Skeletal muscle satellite cell (primary cell): ENCODE results near the gene IFIT1B.

Experiments used
- H3K27me3 ChIP-seq: 2 replicates; pipeline ENCODE4 v1.7.0; 2013; ENCODE audit warnings: low read length; ENCODE audit not compliant: control insufficient read depth, insufficient read depth
- H3K36me3 ChIP-seq: 2 replicates; pipeline ENCODE4 v1.7.0; 2013; ENCODE audit warnings: mild to moderate bottlenecking, control low read depth, low read length; ENCODE audit not compliant: insufficient read depth
- H3K4me1 ChIP-seq: 2 replicates; pipeline ENCODE4 v1.7.0; 2013; ENCODE audit warnings: low read length; ENCODE audit not compliant: control insufficient read depth, insufficient read depth
- H3K4me2 ChIP-seq: 2 replicates; pipeline ENCODE4 v1.7.0; 2013; ENCODE audit warnings: mild to moderate bottlenecking, low read length
- H3K4me3 ChIP-seq: 2 replicates; pipeline ENCODE4 v1.7.0; 2013; ENCODE audit warnings: low read length
- H3K9ac ChIP-seq: 2 replicates; pipeline ENCODE4 v1.7.0; 2013; ENCODE audit warnings: mild to moderate bottlenecking, low read depth, low read length, moderate library complexity
- H3K9me3 ChIP-seq: replicated peaks from 2 replicates; pipeline ENCODE4 v1.7.0; 2013; ENCODE audit warnings: mild to moderate bottlenecking, control low read depth, low read length

Gene IFIT1B

DNA sequence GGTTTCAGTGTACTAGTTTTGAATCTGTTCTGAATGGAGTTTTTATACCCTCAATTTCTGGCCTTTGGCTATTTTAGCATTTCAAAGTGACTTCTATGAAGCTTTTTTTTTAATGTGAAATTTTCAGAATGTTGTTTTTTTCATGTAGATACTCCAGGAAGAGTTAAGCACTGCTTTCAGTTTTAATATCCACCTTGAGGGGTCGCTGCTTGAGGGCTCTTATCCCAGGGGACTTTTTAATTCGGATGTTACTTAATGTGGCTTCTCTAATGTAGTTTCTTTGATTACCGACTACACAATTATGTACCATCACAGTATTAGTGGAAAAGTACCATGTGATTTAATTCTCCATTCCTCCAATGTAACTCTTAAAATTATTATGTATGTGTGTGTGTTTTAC, 41.7 kb downstream of the IFIT1B start:
- H3K27me3 ChIP-seq, result no peaks in the 10 kb centered on the region
- H3K4me2 ChIP-seq, result peak overlapping the region; percentile 48
- no peaks in the 10 kb centered on the region for H3K9me3 ChIP-seq
- peaks cover 3% of the 10 kb centered on the region for H3K4me1 ChIP-seq
- no peak overlapping the region for H3K9ac ChIP-seq
- H3K36me3 ChIP-seq, result peaks cover 27% of the 10 kb centered on the region
- H3K4me3 ChIP-seq, result no peak overlapping the region

DNA sequence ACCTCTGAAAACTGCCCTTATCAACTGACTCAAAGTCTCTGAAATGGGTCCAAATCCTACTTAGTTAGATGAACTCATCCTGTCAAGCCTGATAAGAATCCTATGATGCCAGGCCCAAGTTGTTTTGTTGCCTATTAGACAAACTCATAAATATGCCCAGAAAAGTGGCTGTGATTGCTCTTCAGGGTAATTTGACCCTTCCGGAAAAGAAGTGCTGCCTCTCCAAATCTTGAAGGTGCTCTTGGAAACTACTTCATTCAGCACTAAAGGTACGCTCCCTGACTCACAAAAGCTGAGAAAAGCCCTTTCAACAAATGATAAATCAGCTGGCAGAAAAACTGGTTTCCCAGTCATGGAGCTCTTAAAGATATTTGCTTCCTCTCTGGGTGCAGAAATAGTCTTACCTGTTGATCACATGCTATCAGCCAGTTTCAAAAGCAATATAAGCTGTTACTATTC, 43.2 kb downstream of the IFIT1B start:
- no peak overlapping the region for H3K9ac ChIP-seq
- no peaks in the 10 kb centered on the region for H3K4me1 ChIP-seq
- H3K9me3 ChIP-seq, result no peaks in the 10 kb centered on the region
- H3K36me3 ChIP-seq, result peaks cover 27% of the 10 kb centered on the region
- H3K4me3 ChIP-seq, result no peak overlapping the region
- H3K4me2 ChIP-seq, result no peak overlapping the region
- no peaks in the 10 kb centered on the region for H3K27me3 ChIP-seq

DNA sequence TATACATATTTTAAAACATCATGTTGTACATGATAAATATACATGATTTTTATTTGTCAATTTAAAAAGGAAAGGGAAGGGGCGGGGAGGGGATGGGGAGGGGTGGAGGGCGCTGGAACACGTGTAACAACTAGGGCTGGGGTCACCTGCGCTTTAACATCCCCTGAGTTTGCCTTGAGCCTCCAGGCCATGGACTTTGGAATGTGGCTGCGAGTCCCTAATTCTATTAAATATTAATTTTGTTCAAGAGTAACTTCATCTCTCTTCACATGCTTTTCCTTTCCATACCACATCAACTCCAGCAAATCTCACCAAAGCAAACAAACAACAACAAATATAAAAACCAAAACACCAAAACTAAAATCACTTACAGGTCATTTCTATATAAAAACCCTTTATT, 47.1 kb downstream of the IFIT1B start:
- H3K9ac ChIP-seq, result no peak overlapping the region
- peaks cover 13% of the 10 kb centered on the region for H3K36me3 ChIP-seq
- no peak overlapping the region for H3K4me2 ChIP-seq
- H3K9me3 ChIP-seq, result no peaks in the 10 kb centered on the region
- H3K4me3 ChIP-seq, result no peak overlapping the region
- H3K4me1 ChIP-seq, result peaks cover 27% of the 10 kb centered on the region
- H3K27me3 ChIP-seq, result no peaks in the 10 kb centered on the region

DNA sequence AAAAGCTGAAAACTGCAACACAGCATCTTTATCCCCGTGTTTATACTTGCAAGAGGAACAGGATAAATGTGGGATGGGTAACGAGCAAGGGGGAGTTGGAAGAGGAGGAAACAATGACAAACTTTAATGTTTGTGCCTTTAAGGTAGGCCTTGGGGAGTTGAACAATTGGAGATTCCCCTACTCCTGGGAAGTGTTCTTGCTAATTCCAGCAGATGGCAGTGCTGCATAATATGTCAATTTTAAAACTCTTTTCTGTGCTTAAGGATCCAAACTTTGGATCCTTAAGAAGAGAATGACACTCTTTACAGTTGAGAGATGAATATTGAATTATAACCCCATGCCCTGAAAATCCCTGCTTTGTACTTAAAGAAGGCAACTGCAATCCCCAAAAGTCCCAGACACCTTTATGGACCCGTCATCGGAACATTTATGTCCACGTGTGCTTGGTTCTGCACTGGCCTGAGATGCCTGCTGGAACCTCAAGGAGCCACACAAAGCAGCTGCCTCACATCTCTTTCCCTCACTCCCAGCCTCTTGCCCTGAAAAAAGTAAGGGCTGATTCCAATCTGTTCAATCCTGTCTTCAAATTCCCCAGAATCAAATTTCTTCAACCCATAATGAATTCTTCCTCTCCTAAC, 48.5 kb downstream of the IFIT1B start:
- Histone ChIP-seq H3K9me3 (no peaks in the 10 kb centered on the region), H3K9ac (peak overlapping the region; percentile 63), H3K4me3 (no peak overlapping the region), H3K27me3 (no peaks in the 10 kb centered on the region), H3K4me2 (no peak overlapping the region), H3K4me1 (peaks cover 27% of the 10 kb centered on the region), H3K36me3 (peaks cover 5% of the 10 kb centered on the region)

DNA sequence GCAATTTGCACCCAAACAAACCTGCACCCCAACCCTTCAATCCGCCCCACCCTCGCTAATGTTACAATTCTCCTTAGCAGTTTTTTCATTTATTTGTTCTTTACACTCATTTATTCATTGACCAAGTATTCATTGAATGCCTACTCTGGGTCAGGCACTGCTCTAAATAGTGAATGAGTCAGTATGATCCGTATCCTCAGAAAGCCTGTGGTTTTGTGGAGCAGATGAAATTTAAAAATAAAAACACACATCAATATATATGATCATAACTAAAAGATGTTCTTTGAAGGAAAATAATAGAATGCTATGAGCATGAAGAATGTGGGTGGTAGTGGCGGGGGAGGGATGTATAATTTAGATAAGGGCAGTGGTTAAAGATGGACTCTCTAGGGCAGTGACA, 49.8 kb downstream of the IFIT1B start:
- H3K4me2 ChIP-seq, result peak overlapping the region; percentile 62
- no peak overlapping the region for H3K4me3 ChIP-seq
- H3K36me3 ChIP-seq, result no peaks in the 10 kb centered on the region
- H3K27me3 ChIP-seq, result no peaks in the 10 kb centered on the region
- H3K4me1 ChIP-seq, result peaks cover 37% of the 10 kb centered on the region
- no peaks in the 10 kb centered on the region for H3K9me3 ChIP-seq
- H3K9ac ChIP-seq, result peak overlapping the region; percentile 65

DNA sequence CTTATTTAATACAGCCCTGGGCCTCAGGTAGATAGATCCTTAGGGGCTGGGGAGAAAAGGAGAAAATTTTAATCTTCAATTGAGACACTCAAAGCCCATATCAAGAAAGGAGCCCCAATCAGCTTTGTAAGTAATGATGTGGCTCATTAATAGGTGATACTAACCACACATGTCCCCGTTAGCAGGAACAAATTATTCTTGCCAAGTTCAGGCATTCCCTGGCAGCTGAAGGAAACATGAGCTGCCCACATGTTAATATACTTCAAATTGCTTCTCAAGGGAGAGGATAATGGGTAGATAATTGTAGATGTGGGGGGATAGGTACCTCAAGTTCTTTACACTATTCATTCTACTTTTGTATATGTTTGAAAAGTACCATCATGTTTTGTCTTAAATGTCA, 51.0 kb downstream of the IFIT1B start:
- Histone ChIP-seq H3K27me3 (no peaks in the 10 kb centered on the region), H3K9ac (peak overlapping the region; percentile 65), H3K4me1 (peaks cover 37% of the 10 kb centered on the region), H3K9me3 (no peaks in the 10 kb centered on the region), H3K36me3 (no peaks in the 10 kb centered on the region), H3K4me3 (no peak overlapping the region), H3K4me2 (no peak overlapping the region)

DNA sequence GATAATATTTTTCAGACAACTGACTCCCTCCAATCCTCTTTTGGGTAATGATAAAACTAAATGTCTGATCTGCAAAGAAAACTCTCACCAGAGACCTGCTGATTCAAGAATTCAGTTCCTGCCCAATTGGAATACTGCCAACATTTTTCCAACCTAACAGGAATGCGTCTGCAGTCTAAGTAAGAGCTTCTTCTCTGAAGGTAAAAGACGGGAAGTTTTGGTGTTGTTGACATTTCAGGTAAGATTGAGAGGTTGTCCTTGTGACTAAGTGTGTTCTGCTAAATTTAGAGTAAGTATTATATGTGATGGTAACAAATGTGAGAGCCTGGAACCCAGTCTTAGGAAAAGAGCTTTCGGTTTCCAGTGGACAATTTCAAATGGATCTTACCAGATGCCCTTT, 54.1 kb downstream of the IFIT1B start:
- Histone ChIP-seq H3K4me1 (peaks cover 30% of the 10 kb centered on the region), H3K4me3 (no peak overlapping the region), H3K9me3 (no peaks in the 10 kb centered on the region), H3K27me3 (no peaks in the 10 kb centered on the region), H3K4me2 (no peak overlapping the region), H3K36me3 (no peaks in the 10 kb centered on the region), H3K9ac (no peak overlapping the region)
